Urinary bladder (tissue), 4 donors: Measurements from ENCODE around the gene OR2T2. TPM values are rescaled to one million over a fixed set of nuclear protein-coding genes. Genes with fewer than 3 reads are reported as not detected.
"Not testable (repeated sequence)": the region's sequence is repeated elsewhere in the genome, so short reads cannot be mapped to it uniquely, and the experiment has no call there.

Source experiments
- DNase-seq: peaks from one replicate; pipeline ENCODE4 v3.0.0-alpha.2; 2015; ENCODE audit errors: extremely low spot score
- H3K27ac ChIP-seq: one replicate; pipeline ENCODE4 v1.5.1; 2013; ENCODE audit warnings: low read depth, mild to moderate bottlenecking, moderate library complexity
- H3K36me3 ChIP-seq: one replicate; pipeline ENCODE4 v1.6.1; 2013; ENCODE audit warnings: mild to moderate bottlenecking, moderate library complexity; ENCODE audit not compliant: insufficient read depth
- H3K4me1 ChIP-seq: one replicate; pipeline ENCODE4 v1.6.1; 2013; ENCODE audit warnings: mild to moderate bottlenecking, moderate library complexity; ENCODE audit not compliant: insufficient read depth
- H3K4me3 ChIP-seq: one replicate; pipeline ENCODE4 v1.5.1; 2013; ENCODE audit warnings: low read depth, low read length
- WGBS: extraction: QIAGEN DNeasy Blood & Tissue Kit; methylation state at CpG from one replicate; pipeline ENCODE4 v1.1.7; 2013; 5-methylcytosine and 5-hydroxymethylcytosine counted together
- polyA plus RNA-seq: library from polyadenylated mRNA; stranded (reverse); fragments of 200-250 nt; gene quantifications from one replicate; pipeline ENCODE4 v1.2.3, GENCODE V29; 2013
- total RNA-seq: library from RNA; depleted of rRNA; stranded (reverse); fragments of >200 nt; gene quantifications from one replicate; pipeline ENCODE4 v1.2.3, GENCODE V29; 2014
- donor health status: healthy with polysubstance abuse.
- donor health status: healthy.

The OR2T2 gene
- total and polyA plus RNA-seq, 2 donors, result not detected

DNA sequence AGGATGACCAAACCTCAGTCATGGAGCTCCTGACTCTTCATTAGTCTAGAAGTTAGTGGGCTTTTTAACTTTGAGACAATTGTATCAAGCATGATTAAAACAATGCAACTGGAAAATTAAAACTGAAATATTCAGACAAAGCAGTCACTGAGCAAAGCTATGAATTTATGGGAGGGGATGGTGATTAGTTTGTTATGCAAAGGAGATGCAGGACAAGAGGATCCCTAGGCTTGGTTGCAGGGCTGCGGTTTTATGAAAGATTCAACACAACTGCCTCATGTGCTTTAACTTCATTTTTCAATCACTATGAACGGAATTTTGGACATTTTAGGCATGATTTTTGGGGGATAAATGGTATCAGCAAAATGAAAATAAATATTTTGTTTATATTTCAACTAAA, 26.7 kb downstream of the OR2T2 start:
- H3K4me3 ChIP-seq, DNase-seq, H3K4me1 ChIP-seq, H3K36me3 ChIP-seq, H3K27ac ChIP-seq: not testable (repeated sequence)
- 65% methylated on average over 2 of the region's 2 CpGs for WGBS

DNA sequence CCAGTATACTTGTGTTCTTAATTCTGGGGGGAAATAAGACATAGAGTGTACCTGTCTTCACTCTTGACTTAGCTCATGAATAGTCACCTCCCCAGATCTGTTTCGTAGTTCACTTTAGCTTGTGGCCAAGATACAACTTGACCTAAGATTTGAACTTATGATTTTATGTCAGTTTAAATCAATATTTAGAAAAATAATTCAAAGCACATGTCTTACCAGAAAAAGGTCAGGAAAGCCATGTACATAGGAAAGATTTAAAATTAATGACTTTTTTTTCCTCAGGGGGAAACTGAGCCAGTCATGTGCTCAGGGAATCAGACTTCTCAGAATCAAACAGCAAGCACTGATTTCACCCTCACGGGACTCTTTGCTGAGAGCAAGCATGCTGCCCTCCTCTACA, 27.6 kb downstream of the OR2T2 start, which contains the start of gene OR2T3:
Gene OR2T3, plus strand, starts transcription at position 301 of the 400 bp plus-strand sequence. Its CDS starts 0 bp downstream, at position 301.
- WGBS, result 91% methylated on average over 2 of the region's 2 CpGs
- not testable (repeated sequence) for H3K4me3 ChIP-seq, DNase-seq, H3K36me3 ChIP-seq, H3K4me1 ChIP-seq, H3K27ac ChIP-seq

DNA sequence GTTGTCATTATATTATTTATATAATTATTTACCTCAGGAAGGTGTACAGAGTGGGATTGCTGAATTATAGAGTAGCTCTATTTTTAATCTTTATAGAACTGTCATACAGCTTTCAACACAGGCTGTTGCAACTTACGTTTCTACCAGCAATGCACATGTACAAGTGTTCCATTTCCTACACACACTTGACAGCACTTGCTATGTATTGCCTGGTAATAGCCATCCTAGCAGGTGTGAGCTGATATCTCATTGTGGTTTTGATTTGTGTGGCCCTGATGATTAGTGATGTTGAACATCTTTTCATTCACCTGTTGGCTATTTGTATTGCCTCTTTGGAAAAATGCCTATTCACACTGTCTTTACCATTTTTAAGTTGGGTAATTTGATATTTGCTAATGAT, 30.2 kb downstream of the OR2T2 start:
- no CpG with 5 or more reads among the region's 1 CpG for WGBS
- H3K4me1 ChIP-seq, H3K36me3 ChIP-seq, H3K4me3 ChIP-seq, DNase-seq, H3K27ac ChIP-seq: not testable (repeated sequence)

DNA sequence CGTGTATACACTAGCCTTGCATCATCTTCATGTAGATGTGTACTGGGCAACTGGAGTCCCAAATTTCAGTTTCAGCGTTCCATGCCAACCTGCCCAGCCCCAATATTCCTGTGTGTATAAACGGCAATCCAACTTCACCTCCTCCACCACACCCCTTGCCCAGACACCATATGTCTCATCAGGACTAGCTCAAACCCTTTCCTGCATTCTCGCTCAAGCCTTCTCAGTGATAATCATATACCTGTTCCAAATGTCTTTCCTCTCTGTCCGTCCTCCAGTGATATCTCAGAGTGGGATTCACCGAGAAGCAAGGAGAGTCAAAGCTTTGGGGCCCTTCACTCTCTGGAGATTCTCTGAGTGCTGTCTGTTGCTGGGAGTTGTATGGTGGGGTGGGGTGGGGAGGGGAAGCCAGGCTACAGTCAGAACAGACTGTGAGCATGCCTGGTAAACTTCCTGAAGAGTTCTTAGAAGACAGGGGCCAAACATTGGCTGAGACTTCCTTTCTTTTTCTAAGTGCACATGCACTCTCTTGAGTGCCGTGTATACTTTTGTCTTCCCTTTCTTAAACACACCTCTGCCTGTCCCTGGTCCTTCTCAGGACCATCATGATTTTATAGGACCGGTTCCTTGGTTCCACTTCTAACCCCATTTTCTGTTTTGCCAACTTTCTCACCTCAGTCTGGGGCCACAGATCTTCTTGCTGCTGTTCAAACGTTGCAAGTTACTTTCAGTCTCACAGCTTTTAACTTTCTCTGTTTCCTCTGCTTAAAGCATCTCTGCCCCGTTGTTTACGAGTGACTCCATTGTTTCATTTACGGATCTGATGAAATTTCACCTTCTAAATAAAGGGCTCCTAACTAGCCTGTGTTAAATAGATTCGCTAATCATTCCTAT, 36.5 kb downstream of the OR2T2 start:
- H3K4me1 ChIP-seq, H3K36me3 ChIP-seq, DNase-seq, H3K4me3 ChIP-seq, H3K27ac ChIP-seq: not testable (repeated sequence)
- WGBS, result 69% methylated on average over 13 of the region's 13 CpGs

DNA sequence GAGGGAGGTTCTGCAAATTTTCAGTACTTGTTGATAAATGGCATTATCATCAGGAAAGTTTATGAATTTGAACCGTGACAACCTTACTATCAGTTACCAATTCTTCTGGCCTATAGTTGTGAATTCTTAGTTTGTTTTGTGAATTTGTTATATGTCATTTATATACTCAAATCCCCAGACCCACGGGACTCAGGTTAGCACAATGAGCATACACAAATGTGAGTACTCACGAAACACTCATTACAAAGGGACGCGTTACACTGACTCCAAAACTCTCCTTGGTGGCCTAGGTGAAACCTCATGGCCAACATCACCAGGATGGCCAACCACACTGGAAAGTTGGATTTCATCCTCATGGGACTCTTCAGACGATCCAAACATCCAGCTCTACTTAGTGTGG, 42.9 kb downstream of the OR2T2 start, which contains the start of gene OR2T5:
Gene OR2T5, plus strand, starts transcription at position 301 of the 400 bp plus-strand sequence. Its CDS starts 0 bp downstream, at position 301.
- not testable (repeated sequence) for DNase-seq, H3K36me3 ChIP-seq, H3K4me1 ChIP-seq, H3K27ac ChIP-seq, H3K4me3 ChIP-seq
- WGBS, result 81% methylated on average over 5 of the region's 6 CpGs

DNA sequence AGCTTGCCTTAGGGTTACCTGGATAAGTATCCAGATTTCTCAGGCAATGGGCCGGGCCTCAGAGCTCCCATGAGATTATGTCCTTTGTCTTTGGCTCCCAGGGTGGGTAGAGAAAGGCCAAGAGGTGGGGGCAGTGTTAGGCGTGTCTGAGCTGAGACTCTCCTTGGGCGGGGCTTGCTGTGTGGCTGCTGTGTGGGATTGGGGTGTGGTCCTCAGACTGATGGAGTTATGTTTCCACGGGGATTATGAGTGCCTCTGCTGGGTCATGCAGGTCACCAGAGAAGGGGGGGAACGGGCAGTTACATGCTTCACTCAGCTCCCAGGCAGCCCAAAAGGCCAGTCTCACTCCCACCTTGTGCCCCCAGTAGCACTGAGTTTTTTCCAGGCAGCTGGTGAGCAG, 51.2 kb downstream of the OR2T2 start:
- WGBS, result no CpG with 5 or more reads among the region's 5 CpGs
- not testable (repeated sequence) for H3K4me1 ChIP-seq, H3K4me3 ChIP-seq, H3K27ac ChIP-seq, DNase-seq, H3K36me3 ChIP-seq

DNA sequence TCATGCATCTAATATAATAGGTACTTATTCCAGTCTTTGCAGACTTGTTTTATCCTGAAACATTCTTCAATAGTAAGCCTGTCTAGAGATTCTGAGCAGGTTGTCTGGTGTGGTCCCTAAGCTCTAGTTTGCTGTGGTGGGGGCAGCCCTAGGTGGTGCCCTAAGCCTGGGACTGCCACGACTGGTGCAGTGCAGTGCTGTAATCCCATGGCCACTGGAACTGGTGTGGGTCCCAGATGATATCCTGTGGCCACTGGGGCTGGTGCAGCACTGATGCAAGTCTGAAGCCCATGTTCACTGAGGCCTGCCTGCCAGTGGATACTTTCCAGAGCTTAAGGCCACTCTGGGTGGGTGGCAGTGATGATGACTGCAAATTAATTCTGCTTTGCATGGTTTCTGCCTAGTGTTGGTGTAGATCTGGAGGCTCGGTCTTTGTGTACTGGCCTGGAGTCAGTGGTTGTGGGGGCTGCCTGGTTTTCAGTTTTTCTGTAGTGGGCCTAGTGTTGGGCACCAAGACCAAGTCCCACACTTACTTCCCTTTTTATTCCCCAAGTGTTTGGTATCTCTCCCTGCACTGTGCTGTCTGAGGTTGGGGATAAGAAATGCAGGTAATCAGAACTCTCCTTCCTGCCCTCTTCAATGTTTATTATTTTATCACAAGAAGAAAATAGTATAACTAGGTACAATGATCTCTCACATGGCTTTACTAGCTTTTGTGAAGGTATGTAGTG, 55.0 kb downstream of the OR2T2 start:
- DNase-seq, H3K4me1 ChIP-seq, H3K4me3 ChIP-seq, H3K36me3 ChIP-seq, H3K27ac ChIP-seq: not testable (repeated sequence)
- 78% methylated on average over 1 of the region's 2 CpGs for WGBS

Other genes starting within 250 kb of the OR2T2 start
- not detected for gene OR2M3, start 248.4 kb upstream of the OR2T2 start, total RNA-seq
- not detected for gene OR2M3, start 248.4 kb upstream of the OR2T2 start, polyA plus RNA-seq
- gene OR2M4, start 214.2 kb upstream of the OR2T2 start, total RNA-seq, result not detected
- not detected for gene OR2M4, start 214.2 kb upstream of the OR2T2 start, polyA plus RNA-seq
- not detected for gene OR2T33, start 167.7 kb upstream of the OR2T2 start, total RNA-seq
- not detected for gene OR2T33, start 167.7 kb upstream of the OR2T2 start, polyA plus RNA-seq
- not detected for gene OR2T12, start 142.2 kb upstream of the OR2T2 start, total RNA-seq
- not detected for gene OR2T12, start 142.2 kb upstream of the OR2T2 start, polyA plus RNA-seq
- not detected for gene OR2M7, start 121.1 kb upstream of the OR2T2 start, total RNA-seq
- not detected for gene OR2M7, start 121.1 kb upstream of the OR2T2 start, polyA plus RNA-seq
- not detected for gene OR14C36, start 96.9 kb upstream of the OR2T2 start, total RNA-seq
- gene OR14C36, start 96.9 kb upstream of the OR2T2 start, polyA plus RNA-seq, result not detected
- gene OR2T4, start 84.0 kb upstream of the OR2T2 start, total RNA-seq, result not detected
- not detected for gene OR2T4, start 84.0 kb upstream of the OR2T2 start, polyA plus RNA-seq
- not detected for gene OR2T6, start 69.9 kb upstream of the OR2T2 start, total RNA-seq
- not detected for gene OR2T6, start 69.9 kb upstream of the OR2T2 start, polyA plus RNA-seq
- gene OR2T1, start 42.6 kb upstream of the OR2T2 start, total RNA-seq, result not detected
- not detected for gene OR2T1, start 42.6 kb upstream of the OR2T2 start, polyA plus RNA-seq
- gene OR2T3, start 27.7 kb downstream of the OR2T2 start, total RNA-seq, result not detected
- gene OR2T3, start 27.7 kb downstream of the OR2T2 start, polyA plus RNA-seq, result not detected
- not detected for gene OR2T5, start 43.0 kb downstream of the OR2T2 start, total RNA-seq
- not detected for gene OR2T5, start 43.0 kb downstream of the OR2T2 start, polyA plus RNA-seq
- not detected for gene OR2G6, start 62.4 kb downstream of the OR2T2 start, total RNA-seq
- not detected for gene OR2G6, start 62.4 kb downstream of the OR2T2 start, polyA plus RNA-seq
- not detected for gene OR2T29, start 117.1 kb downstream of the OR2T2 start, total RNA-seq
- gene OR2T29, start 117.1 kb downstream of the OR2T2 start, polyA plus RNA-seq, result not detected
- not detected for gene OR2T34, start 129.1 kb downstream of the OR2T2 start, total RNA-seq
- not detected for gene OR2T34, start 129.1 kb downstream of the OR2T2 start, polyA plus RNA-seq
- not detected for gene OR2T10, start 152.1 kb downstream of the OR2T2 start, total RNA-seq
- not detected for gene OR2T10, start 152.1 kb downstream of the OR2T2 start, polyA plus RNA-seq
- not detected for gene OR2T11, start 189.5 kb downstream of the OR2T2 start, total RNA-seq
- gene OR2T11, start 189.5 kb downstream of the OR2T2 start, polyA plus RNA-seq, result not detected
- not detected for gene OR2T35, start 199.6 kb downstream of the OR2T2 start, total RNA-seq
- gene OR2T35, start 199.6 kb downstream of the OR2T2 start, polyA plus RNA-seq, result not detected
- not detected for gene OR2T27, start 209.9 kb downstream of the OR2T2 start, total RNA-seq
- gene OR2T27, start 209.9 kb downstream of the OR2T2 start, polyA plus RNA-seq, result not detected